Ovary (tissue), 3 donors: Measurements from ENCODE around the gene CYTL1.

ENCODE experiments used
- EP300 ChIP-seq: sonication (generic); formaldehyde crosslinking; IDR thresholded peaks from one replicate; pipeline ENCODE4 v1.6.1; 2017; ENCODE audit warnings: antibody characterized with exemption
- POLR2A ChIP-seq: fragments of 450-650 bp; IDR thresholded peaks from one replicate; pipeline ENCODE4 v1.6.1; 2017; ENCODE audit warnings: antibody characterized with exemption, mild to moderate bottlenecking, moderate library complexity
- TF ChIP-seq, protein P1 (sequence below), 3 donors: fragments of 450-650 bp in 2 of 3; fragments of 200-600 bp in 1 of 3; IDR thresholded peaks; one replicate each; pipeline versions ENCODE4 v1.5.1 to v1.8.0; 2016 to 2022; ENCODE audit warnings: antibody characterized with exemption in 3 of 3, mild to moderate bottlenecking in 1 of 3
- donor health status: DM: no; HTN: no; CAD: no.

DNA sequence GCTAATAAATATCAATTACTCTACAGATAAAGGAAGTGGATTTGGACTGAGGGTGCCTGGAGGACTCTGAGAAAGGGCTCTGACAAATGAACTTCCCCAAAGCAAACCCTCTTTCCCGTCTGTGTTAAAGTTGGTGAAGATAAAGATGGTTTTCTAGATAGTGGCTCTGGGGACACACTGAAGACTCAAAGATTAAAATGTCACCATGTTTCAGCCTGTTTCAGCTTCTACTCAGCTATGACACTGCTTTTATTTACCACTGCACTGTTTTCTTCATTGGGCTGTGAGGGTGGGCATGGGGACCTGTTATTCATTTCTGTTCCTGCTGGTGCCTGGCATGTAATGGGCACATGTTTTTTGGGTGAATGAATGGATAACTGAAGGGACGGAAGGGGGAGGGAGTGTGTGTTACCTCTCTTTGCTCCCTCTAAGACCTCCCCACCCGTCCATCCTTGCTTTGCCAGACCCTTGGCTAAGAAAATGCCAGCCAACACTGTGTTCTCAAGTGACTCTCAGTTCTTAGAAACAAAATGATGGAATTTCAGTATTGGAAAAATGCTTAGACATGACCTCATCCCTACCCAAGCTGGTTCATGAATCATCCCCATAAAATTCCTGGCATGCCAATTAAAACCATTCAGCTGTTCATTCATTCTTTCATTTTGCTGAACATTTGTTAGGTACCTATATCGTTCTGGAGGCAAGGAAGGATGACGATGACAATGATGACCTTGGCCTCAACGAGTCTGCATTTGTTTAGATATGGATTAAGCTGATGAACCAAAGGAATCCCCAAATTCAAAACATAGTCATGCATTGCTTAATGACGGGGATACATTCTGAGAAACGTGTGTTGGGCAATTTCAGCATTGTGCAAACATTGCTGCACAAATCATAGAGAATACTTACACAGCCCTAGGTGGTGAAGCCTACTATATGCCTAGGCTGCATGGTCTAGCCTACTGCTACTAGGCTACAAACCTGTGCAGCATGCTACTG lies 18.6 kb upstream of the CYTL1 start:
- TF ChIP-seq, protein P1, sequence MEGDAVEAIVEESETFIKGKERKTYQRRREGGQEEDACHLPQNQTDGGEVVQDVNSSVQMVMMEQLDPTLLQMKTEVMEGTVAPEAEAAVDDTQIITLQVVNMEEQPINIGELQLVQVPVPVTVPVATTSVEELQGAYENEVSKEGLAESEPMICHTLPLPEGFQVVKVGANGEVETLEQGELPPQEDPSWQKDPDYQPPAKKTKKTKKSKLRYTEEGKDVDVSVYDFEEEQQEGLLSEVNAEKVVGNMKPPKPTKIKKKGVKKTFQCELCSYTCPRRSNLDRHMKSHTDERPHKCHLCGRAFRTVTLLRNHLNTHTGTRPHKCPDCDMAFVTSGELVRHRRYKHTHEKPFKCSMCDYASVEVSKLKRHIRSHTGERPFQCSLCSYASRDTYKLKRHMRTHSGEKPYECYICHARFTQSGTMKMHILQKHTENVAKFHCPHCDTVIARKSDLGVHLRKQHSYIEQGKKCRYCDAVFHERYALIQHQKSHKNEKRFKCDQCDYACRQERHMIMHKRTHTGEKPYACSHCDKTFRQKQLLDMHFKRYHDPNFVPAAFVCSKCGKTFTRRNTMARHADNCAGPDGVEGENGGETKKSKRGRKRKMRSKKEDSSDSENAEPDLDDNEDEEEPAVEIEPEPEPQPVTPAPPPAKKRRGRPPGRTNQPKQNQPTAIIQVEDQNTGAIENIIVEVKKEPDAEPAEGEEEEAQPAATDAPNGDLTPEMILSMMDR (IDR thresholded peaks at IDR 0.05) = no peak
- TF ChIP-seq POLR2A = no peak
- TF ChIP-seq EP300 = no peak
